ENCODE measurements around the gene SMCO3. TPM values are rescaled to one million over a fixed set of nuclear protein-coding genes. Genes with fewer than 3 reads are reported as not detected.
A peak's percentile ranks its signal among the peaks of the same experiment; 100 is the strongest.

Gene SMCO3
- total and polyA plus RNA-seq, 2 of the 13 experiments (the other 11 are each of a cell fraction or from before 2014, with no cell fraction given), result 0.29 to 0.42 TPM

DNA sequence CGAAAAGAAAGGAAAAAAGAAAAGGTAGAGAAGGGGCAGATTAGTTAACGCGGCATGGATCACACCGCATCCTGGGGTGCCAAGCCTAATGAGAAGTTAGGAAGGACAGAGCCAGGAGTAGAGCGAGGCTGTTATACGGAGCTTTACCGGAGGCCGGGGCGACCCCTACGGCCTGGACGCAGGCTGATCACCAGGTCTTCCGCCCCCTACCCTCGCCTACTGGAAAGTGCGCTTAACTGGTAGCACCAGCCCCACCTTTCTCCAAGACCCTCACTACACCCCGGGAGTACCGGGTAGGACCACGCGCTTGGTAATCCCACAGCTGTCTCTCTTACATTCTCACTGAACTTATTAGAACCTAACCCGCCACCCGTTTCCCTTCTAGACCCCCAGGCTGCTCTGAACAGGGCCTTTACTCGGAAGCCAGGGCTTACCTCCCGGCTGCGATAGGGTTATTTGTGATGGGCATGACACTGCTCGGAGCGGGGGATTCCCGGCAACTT, 44.5 kb downstream of the SMCO3 start:
- Histone ChIP-seq H3K9ac (ENCODE audit: insufficient read depth, low read depth, low read length) (peak overlapping the region; percentile 86), H3K79me2 (ENCODE audit: insufficient read depth, low read length) (peaks cover 32% of the 10 kb centered on the region), H3K27me3 (ENCODE audit: control insufficient read depth in 1 of 2, insufficient read depth in 2 of 2, low read length in 2 of 2) (no peaks in the 10 kb centered on the region; a peak in 1 of 5 replicates), H3K36me3 (replicated peaks in 1 of 2; ENCODE audit: control insufficient read depth in 1 of 2, insufficient read depth in 2 of 2, low read length in 2 of 2) (no peaks in the 10 kb centered on the region), H3K4me3 (replicated peaks in 1 of 3; ENCODE audit: insufficient read depth in 1 of 3, low read depth in 2 of 3, low read length in 3 of 3) (peak overlapping the region; percentile 70 to 92 (median 79)), H3K4me1 (ENCODE audit: insufficient read depth, low read length) (peaks cover 29% of the 10 kb centered on the region), H3K4me2 (ENCODE audit: low read depth, low read length) (peak overlapping the region; percentile 83), H3K9me3 (ENCODE audit: low read length) (no peaks in the 10 kb centered on the region), H2AFZ (ENCODE audit: low read length) (no peak overlapping the region), H4K20me1 (ENCODE audit: insufficient read depth, low read length) (peaks cover 3% of the 10 kb centered on the region; the same call in 1 of the 2 replicates), H3K27ac (ENCODE audit: extremely low read length, insufficient read depth, low read length) (peak overlapping the region; percentile 95)
- peak; percentile 41 for ATAC-seq
- WGBS (ENCODE audit: low lambda C conversion rate), result 16% methylated on average over 16 of the region's 26 CpGs
- CTCF ChIA-PET (ENCODE audit: low intra/inter-chr PET ratio, low total read pairs), result interaction anchor here (1.0 to 2.4 kb wide), 2 partner anchors 13 to 226 kb away, joined by 3 to 7 read pairs; no protein-coding TSS in a partner anchor
- BruUV-seq (replicated peaks), result no TSS peak
- in situ Hi-C loops (cut with HindIII; ENCODE audit: extremely low pct_ligation_motif_present, low pct_unique_long_range_greater_than_20kb), result no loop called here
- POLR2A ChIA-PET, result interaction anchor here (0.6 to 3.1 kb wide), 9 partner anchors 11 to 1142 kb away, joined by 3 to 71 read pairs (median 7); partner anchors contain the start of genes ART4, C12orf60, DERA and WBP11
- DNase-seq (ENCODE audit: low spot score), result peak; percentile 42
- FAIRE-seq, result peak; percentile 23
- intact Hi-C loops (cut with micrococcal nuclease; ENCODE audit: unreplicated experiment), result no loop called here
- TF ChIP-seq ZNF234 (CRISPR knock-in tag; conservative IDR thresholded peaks at IDR 0.05), result 0 out of 2 replicates have a peak, but pooled peaks have one; percentile 8
- TF ChIP-seq MED8 (CRISPR knock-in tag; IDR thresholded peaks at IDR 0.05; ENCODE audit: insufficient replicate concordance), result peak; percentile 21
- TF ChIP-seq, protein P1, sequence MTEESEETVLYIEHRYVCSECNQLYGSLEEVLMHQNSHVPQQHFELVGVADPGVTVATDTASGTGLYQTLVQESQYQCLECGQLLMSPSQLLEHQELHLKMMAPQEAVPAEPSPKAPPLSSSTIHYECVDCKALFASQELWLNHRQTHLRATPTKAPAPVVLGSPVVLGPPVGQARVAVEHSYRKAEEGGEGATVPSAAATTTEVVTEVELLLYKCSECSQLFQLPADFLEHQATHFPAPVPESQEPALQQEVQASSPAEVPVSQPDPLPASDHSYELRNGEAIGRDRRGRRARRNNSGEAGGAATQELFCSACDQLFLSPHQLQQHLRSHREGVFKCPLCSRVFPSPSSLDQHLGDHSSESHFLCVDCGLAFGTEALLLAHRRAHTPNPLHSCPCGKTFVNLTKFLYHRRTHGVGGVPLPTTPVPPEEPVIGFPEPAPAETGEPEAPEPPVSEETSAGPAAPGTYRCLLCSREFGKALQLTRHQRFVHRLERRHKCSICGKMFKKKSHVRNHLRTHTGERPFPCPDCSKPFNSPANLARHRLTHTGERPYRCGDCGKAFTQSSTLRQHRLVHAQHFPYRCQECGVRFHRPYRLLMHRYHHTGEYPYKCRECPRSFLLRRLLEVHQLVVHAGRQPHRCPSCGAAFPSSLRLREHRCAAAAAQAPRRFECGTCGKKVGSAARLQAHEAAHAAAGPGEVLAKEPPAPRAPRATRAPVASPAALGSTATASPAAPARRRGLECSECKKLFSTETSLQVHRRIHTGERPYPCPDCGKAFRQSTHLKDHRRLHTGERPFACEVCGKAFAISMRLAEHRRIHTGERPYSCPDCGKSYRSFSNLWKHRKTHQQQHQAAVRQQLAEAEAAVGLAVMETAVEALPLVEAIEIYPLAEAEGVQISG (CRISPR knock-in tag; IDR thresholded peaks at IDR 0.05), result peak; percentile 8; the same call in 1 of the 2 replicates
- TF ChIP-seq DPF2 (CRISPR knock-in tag; IDR thresholded peaks at IDR 0.05; ENCODE audit: borderline replicate concordance, low read depth), result no peak
- peak; percentile 35; the same call in 1 of the 2 replicates for TF ChIP-seq ISL2 (CRISPR knock-in tag; IDR thresholded peaks at IDR 0.05)
- TF ChIP-seq SNAPC2 (CRISPR knock-in tag; IDR thresholded peaks at IDR 0.05), result peak; percentile 48
- TF ChIP-seq, protein P2, sequence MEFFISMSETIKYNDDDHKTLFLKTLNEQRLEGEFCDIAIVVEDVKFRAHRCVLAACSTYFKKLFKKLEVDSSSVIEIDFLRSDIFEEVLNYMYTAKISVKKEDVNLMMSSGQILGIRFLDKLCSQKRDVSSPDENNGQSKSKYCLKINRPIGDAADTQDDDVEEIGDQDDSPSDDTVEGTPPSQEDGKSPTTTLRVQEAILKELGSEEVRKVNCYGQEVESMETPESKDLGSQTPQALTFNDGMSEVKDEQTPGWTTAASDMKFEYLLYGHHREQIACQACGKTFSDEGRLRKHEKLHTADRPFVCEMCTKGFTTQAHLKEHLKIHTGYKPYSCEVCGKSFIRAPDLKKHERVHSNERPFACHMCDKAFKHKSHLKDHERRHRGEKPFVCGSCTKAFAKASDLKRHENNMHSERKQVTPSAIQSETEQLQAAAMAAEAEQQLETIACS (CRISPR knock-in tag; IDR thresholded peaks at IDR 0.05), result peak; percentile 22; the same call in 1 of the 2 replicates
- TF ChIP-seq IKZF1 (IDR thresholded peaks at IDR 0.05), result no peak
- TF ChIP-seq TMF1 (CRISPR knock-in tag; IDR thresholded peaks at IDR 0.05; ENCODE audit: low read depth), result 0 out of 2 replicates have a peak, but pooled peaks have one; percentile 51
- TF ChIP-seq ZNF740 (CRISPR knock-in tag; IDR thresholded peaks at IDR 0.05), result peak; percentile 63; the same call in 1 of the 2 replicates
- TF ChIP-seq NR2F2 (IDR thresholded peaks at IDR 0.05; ENCODE audit: borderline replicate concordance, low read depth), result no peak
- no peak for TF ChIP-seq ZNF615 (CRISPR knock-in tag; IDR thresholded peaks at IDR 0.05; ENCODE audit: borderline replicate concordance)
- TF ChIP-seq SNAPC4 (CRISPR knock-in tag; IDR thresholded peaks at IDR 0.05), result peak; percentile 5; the same call in 1 of the 2 replicates
- peak; percentile 10; the same call in 1 of the 2 replicates for TF ChIP-seq TARDBP (CRISPR knock-in tag; IDR thresholded peaks at IDR 0.05)
- TF ChIP-seq ZNF230 (CRISPR knock-in tag; IDR thresholded peaks at IDR 0.05), result peak; percentile 80; the same call in 1 of the 2 replicates
